Measurements from ENCODE around the gene FOXO3. TPM values are rescaled to one million over a fixed set of nuclear protein-coding genes. Genes with fewer than 3 reads are reported as not detected.
"Not testable (repeated sequence)": the region's sequence is repeated elsewhere in the genome, so short reads cannot be mapped to it uniquely, and the experiment has no call there.

FOXO3 gene
- total RNA-seq, 1 donor = 80.0 TPM

DNA sequence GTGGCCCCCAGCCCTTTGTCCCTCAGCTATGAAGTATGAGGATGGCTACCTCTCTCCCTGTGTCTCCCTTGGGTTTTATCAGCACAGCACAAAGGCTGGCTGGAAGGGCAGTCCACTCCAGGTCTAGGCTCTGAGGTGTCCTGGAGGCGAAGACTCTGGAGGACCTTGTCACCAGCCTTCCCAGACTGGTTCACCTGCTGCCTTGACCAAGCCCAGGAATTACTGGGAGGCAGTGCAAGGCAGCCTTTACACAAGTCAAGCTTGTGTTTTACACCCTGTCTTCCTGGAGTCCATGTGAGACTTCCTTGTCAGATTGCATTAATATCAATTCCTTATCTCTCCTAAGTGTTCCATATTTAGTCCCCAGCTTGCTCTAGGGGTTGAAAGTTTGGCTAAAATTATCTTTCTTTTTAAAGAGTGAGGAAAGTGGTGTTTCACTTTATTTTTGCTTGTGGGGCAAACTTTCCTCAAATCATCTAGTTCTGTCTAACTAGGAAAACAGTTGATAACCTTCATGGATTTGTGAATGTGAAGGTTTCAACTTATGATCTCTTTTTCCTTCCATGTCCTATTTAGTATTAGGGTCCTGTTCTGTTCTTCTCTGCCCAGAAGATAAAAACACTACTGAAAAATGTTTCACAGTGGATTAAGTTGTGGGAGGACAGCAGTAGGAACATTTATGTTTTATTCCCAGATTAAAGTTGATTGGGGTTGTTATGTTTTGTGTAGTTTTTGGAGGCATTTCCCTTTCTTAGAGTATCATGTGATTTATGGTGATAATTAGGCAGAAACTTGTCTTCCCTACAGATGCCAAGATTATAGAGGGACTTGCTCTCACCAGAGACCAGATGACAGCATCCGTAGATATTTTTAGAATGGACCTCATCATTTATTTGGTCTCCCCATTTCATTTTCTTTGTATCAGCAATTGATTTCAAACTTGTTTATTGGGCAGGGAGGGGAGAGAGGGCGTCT is 114.8 kb downstream of the FOXO3 start:
- no peak for DNase-seq (ENCODE audit: low read depth in 2 of 3, low spot score in 2 of 3)

DNA sequence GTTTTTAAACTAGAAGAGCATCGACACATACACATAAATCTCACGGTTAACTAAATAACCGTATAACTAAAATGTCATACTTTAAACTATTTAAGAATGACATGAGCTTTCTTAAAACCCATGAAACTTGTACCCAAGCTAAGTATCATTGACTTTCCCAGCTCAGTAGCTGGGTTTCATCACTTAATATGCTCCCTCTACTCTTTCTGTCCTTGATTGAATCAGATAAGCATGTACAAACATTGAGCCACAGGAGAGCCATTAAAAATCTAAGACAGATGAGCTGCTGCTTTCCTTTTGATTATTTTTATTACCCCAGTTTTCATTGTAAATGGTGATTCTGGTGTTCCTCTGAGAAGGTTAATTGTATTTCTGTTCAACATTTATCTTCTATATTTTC is 115.8 kb downstream of the FOXO3 start:
- no peak for DNase-seq (ENCODE audit: low read depth in 2 of 3, low spot score in 2 of 3)

DNA sequence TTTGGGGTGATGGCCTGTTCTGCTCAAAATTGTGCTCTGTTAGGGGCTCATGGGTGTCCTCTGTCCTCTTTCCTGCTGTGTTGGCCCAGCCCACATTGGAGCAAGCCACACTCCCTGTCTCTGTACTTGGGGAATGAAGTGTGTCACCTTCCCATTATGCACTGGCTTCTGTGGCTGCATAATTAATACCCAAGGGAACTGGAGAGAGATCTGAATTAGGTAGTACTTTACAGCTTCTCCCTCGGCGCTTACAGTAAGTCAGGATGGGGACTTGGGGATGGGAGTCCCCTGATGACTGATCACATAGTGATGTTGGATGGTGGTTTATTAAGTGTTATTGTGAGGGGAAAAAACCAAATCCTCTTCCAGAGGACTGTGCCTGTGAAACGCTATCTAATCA is 116.6 kb downstream of the FOXO3 start:
- no peak for DNase-seq (ENCODE audit: low read depth in 2 of 3, low spot score in 2 of 3)

DNA sequence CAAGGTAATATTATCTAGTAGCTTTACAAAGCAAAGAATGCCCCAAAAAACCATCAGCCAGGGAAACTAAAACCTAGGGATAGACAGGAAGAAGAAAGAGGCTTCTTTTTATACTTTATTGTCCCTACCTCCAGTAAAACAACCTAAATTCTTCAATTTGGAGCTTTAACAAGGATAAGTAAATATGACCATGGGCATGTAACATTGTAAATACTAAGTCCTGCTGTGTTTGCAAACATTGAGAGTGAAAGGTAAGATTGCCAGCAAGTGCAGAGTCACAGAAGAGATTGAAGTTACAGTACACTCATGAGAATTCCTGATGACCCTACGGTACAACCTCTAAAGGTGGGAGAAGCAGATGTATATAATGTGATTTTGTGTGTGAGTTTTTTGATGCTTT is 117.2 kb downstream of the FOXO3 start:
- no peak for DNase-seq (ENCODE audit: low read depth in 2 of 3, low spot score in 2 of 3)

DNA sequence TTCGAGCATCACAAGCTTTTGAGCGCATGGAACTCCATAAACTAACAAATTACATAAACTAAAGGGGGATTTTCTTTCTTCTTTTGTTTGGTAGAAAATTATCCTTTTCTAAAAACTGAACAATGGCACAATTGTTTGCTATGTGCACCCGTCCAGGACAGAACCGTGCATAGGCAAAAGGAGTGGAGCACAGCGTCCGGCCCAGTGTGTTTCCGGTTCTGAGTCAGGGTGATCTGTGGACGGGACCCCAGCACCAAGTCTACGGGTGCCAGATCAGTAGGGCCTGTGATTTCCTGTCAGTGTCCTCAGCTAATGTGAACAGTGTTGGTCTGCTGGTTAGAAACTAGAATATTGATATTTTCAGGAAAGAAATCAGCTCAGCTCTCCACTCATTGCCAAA is 119.6 kb downstream of the FOXO3 start:
- DNase-seq (ENCODE audit: low read depth in 2 of 3, low spot score in 2 of 3) = not testable (repeated sequence)

DNA sequence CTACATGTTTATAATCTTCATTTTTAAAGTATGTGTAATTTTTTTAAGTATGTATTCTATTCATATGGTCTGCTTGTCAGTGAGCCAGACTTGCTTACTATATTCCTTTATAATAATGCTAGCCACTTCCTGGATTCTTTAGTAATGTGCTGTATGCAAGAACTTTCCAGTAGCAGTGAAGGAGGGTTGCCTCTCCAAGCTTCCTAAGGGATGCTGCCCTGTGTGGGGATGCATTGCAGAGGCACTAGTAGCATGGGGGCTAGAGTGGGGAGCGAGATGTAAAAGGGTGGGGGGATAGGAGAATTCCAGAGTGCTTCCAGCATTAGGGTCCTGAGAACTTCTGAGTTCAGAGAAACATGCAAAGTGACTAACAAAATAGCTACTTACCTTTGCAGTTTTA is 121.0 kb downstream of the FOXO3 start:
- not testable (repeated sequence) for DNase-seq (ENCODE audit: low read depth in 2 of 3, low spot score in 2 of 3)

DNA sequence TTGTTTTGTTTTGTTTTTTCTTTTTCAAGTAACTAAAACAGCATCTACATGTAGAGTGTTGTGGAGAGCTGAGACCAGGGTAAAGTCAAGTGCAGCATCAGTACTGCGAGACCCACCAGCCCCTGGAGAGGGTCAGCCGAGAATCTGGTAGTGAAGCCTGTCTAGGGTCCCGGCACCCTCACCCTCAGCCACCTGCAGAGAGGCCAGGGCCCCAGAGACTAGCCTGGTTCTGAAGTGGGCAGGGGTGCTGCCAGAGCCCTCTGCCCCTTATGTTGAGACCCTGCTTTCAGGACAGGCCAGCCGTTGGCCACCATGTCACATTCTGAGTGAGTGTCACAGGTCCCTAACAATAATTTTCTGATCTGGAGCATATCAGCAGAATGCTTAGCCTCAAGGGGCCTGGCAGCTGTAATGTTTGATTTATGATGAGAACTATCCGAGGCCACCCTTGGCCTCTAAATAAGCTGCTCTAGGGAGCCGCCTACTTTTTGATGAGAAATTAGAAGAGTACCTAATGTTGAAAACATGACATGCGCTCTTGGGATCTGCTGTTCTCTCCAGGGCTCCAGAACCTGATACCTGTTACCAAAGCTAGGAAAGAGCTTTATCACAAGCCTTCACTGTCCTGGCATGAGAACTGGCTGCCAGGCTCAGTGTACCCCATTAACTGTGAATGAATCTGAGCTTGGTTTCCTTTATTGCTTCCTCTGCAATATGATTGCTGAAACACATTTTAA is 121.8 kb downstream of the FOXO3 start:
- not testable (repeated sequence) for DNase-seq (ENCODE audit: low read depth in 2 of 3, low spot score in 2 of 3)

DNA sequence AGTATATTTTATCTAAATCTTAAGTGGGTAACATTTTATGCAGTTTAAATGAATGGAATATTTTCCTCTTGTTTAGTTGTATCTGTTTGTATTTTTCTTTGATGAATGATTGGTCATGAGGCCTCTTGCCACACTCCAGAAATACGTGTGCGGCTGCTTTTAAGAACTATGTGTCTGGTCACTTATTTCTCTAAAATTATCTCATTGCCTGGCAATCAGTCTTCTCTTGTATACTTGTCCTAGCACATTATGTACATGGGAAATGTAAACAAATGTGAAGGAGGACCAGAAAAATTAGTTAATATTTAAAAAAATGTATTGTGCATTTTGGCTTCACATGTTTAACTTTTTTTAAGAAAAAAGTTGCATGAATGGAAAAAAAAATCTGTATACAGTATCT is 123.3 kb downstream of the FOXO3 start:
- not testable (repeated sequence) for DNase-seq (ENCODE audit: low read depth in 2 of 3, low spot score in 2 of 3)

DNA sequence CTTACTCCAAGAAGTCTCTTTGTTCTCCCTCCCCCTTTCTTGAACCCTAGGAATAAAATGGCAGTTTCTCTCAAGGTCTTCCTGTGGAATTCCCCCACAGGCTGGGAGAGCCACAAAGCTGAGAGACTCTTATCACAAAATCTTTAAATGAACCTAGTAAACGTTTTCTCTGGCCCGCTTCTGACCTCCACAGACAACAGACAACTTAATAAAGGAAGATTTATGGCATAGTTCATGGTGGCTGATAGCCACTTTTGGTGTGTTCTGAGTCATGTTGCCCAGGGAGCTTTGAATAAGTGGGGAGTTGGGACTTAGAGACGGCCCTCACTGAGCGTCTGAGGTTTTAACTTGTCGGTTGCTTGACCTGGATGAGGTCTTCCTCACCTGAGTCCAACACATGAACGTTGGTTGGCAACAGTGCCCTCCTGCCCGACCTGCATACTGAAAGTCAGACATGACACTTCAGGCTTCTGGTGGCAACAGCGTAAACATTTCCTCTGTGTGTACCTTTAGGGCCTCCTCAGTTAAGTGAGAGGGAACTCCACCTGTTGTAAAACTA is 124.1 kb downstream of the FOXO3 start:
- DNase-seq (ENCODE audit: low read depth in 2 of 3, low spot score in 2 of 3) = peak in 2 of 3 donors; percentile 14 to 21

DNA sequence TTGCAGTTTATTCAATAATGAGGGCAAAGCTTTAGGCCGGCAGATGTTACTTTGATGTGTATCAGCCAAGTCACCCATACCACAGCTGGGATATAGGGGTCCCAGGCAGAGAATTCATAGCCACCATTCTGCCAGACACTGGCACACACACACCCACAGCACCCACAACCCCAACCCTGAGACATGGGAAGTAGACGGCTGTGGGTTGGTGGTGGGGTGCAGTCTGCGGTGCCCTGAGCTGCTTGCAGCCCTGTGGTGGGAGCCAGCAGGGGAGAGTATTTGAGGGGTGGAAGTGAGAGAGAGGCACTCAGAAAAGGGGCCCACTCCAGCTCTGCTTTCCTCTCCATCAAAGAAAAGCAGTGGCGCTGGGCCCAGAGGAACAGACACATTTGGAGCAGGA is 125.3 kb downstream of the FOXO3 start:
- no peak for DNase-seq (ENCODE audit: low read depth in 2 of 3, low spot score in 2 of 3)

DNA sequence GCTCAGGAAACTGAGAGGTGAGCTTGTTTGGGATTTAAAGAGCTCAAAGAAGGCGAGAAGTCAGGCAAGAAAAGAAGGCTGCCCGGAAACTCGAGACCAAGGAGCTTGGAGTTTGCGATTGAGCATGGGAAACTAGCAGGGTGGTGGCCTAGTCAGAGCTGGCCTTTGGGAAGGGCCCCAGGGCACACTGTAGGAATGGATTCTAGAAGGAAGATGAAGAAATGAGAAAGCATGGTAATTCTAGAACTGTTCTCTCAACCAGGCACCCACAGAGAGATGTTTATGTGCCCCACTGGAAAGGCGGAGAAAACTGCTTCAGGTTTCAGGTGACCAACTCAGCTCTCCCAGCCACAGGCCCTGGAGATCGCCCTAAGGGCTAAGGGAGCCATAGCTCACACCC is 126.2 kb downstream of the FOXO3 start:
- no peak for DNase-seq (ENCODE audit: low read depth in 2 of 3, low spot score in 2 of 3)

DNA sequence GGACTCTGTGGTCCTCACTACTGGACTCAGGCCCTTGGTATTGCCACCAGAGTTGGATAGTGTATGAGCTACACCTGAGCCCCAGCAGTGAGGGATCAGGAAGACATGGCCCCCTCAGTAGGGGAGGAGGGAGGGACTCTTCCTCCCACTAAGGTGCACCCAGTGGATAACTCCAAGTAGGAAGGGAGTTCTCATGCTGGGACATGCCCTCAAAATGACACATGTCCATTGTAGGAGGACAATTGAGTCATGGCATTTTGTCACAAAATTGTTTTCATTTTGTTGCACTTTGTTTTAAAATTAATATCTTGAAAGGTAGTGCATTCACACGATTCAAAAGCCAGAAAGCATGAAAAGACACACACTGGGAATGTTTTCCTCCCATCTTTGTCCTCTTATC is 127.2 kb downstream of the FOXO3 start:
- DNase-seq (ENCODE audit: low read depth in 2 of 3, low spot score in 2 of 3) = no peak

DNA sequence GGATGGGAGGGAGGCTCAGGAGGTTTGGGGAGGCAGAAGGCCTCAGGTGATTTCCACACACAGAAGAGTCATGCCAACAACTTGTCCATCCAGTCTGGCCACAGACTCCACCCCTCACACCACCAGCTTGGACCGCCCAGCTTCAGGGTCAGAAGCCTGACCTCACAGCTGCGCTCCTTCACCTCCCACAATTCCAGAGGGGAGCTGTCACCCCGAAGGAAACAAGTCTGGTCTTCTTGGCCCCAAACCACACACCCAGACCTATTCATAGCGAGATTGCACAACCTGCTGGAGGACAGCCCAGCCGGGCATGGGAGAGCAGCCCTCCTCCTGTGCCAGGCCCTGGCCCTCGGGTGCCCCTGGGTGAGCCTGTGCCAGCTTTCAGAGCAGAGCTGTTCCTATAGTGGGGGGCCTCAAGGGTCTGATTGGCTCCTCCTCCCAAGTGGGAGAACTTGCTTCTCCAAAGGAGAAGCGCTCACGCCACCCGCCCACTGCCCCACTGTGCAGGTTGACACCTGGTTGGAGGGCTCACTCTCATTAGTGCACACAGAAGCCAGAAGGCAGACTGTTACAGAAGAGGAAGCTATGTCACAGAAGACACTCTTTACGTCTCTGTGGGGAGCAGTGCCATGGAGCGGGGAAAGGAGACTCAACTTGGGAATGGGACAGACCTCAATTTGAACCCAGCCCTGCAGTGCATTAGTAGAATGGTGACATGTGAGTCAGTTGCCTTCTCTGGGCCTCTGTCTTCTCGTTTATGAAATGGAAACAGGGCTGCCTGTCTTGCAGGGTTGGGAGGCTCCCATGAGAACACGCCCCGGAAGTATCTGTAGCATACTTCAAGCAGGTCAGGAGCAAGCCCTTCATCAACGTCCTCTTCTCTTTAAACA is 128.8 kb downstream of the FOXO3 start:
- DNase-seq (ENCODE audit: low read depth in 2 of 3, low spot score in 2 of 3) = peak in 2 of 3 donors; percentile 9 to 28

DNA sequence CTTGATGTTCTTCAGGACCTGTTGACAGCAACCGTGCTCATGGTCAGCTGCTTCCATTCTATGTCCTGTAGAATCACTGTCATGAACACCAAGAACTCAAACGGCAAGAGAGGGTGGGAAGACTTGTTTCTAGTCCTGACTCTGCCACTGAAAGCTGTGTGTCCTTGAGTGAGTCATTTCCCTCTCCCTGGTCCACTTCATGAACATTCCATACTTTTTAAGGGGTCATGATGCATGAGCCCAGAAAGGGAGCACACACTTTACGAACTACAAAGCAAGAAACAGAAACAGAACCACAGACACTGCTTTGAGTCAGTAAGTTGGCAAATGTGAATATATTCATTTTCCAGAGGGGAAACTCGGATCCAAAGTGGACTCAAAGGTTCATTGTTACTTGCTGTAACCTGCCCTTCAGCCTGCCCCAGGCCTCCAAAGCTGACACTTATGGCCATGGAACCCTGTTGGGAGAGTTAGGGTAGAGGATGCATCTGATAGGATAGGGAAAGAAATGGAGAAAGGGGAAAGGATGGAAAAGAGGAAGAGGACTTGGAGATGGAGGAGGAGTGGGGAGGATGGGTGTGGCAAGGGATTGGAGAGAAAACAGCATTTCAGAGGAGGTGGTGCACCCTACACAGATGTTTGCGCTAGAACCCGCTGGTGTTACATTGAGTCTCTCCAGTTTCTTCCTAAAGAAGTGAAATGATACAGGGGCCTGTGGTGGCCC is 129.8 kb downstream of the FOXO3 start:
- no peak for DNase-seq (ENCODE audit: low read depth in 2 of 3, low spot score in 2 of 3)

DNA sequence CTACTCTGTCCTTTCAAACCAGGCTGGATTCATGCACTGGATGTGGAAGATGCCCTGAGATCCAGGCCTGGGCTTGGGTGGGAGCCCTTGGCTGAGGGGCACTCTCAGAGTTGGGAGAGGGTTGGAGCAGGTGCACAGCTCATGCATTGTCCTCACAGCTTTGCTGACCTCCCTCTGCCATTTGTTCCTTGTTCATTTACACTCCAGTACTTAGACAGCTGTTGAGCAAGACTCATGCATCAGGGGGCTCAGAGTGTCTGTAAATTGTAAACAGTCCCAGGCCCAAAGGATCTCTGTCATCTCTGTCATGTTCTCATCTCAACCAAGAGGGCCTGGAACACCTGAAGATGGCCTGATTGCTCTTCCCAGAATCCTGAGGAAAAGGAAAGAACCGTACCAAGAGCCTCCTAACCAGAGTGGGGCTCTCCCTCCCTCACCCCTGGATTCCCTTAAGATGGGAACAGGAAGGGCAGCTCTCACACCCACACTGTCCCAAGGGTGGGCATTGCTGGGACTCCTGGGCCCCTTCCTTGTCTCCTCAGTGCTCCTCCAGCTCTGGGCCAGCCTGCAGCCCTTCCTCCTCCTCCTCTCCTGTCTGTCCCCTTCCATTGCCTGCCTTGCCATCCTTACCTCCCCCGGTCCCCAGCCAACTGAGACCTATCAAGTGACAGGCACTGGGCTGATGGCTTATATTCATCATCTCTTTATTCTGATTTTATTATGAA is 132.9 kb downstream of the FOXO3 start:
- no peak for DNase-seq (ENCODE audit: low read depth in 2 of 3, low spot score in 2 of 3)

DNA sequence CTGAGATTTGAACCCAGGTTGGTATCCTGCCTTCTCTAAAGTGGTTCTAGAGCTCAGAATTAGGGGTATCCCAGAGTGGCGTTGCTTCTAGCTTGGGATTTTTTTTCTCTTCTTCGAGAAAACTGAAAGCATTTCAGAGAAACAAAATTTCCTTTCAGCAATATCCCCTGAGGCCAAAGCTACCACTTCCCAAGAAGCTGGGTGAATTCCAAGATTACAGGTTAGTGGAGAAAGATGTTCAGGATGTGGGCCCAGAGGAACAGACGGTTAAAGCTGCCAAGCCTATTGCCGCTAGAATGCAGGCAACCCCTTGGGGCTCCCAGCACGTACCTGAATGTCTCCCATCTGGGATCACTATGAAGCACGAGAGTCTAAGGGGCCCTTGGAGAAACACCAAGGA is 134.1 kb downstream of the FOXO3 start:
- DNase-seq (ENCODE audit: low read depth in 2 of 3, low spot score in 2 of 3) = no peak

DNA sequence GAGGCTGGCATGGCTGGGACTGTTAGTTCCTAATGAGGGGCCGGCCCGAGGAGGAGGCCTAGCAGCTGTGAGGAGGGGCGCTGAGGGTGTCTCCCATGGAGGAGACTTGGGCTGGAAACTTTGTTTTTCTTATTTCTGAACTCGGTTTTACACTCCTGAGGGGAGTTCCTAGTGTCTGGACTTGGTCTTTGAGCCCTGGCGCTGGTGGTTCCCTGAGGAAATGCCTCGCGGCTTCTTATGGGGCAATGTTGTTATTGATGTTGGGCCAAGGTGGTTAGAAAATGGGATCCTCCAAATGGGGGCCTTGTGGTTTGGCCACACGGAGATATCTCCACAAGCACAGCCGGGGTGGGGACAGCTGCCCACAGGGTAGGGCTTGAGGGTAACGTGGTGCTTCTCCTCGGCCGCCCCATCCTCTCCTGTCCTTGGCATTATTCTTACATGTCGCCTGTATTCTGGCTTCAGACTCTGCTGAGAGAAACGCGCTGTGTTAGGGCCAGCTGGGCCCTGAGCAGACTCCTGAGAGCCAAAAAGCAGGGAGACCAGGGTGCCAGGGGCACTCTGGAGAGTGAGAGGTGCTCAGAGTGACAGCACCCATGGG is 136.9 kb downstream of the FOXO3 start:
- DNase-seq (ENCODE audit: low read depth in 2 of 3, low spot score in 2 of 3) = no peak

DNA sequence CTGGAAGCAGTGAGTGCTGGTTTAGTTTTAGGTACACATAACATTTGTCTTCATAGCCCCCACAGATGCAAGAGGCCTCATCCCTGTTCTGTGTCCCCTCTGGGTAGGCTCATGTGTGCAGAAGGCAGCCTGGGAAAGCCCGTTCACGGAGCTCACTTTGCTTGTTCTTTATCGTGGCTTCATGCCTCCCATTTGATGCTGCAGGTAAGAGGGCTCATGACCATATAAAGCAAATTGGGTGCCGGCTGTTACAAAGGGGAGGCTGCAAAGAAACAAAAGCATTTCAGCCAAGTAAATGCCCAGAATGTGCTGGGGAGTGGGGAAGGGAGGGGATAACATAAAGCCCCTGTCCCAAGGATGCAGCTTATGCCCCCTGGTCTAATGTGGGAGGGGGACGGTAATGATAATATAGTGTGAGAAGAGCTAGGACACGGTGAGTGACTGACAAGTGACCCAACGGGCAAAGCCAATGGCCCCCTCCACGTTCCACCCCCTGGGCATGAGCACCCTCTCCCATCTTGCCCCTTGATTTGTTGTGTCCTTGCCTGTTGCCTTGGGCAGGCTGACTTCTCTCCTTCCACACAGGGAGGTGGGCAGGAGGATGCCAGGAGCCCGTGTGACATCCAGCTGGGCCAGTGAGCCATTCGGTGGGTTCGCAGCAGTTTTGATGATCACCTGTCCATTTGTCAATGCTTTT is 138.0 kb downstream of the FOXO3 start:
- no peak for DNase-seq (ENCODE audit: low read depth in 2 of 3, low spot score in 2 of 3)
